ENCODE results near the gene FAM163A.
"Not testable (repeated sequence)": the region's sequence is repeated elsewhere in the genome, so short reads cannot be mapped to it uniquely, and the experiment has no call there.

FAM163A gene

GRCh38 chr1:179848233-179848632, 105.1 kb downstream of the FAM163A start:
- peaks cover 9% of the 10 kb centered on the region for H3K4me1 ChIP-seq (ENCODE audit: control insufficient read depth, low read length)
- no peaks in the 10 kb centered on the region for H4K20me1 ChIP-seq (ENCODE audit: control insufficient read depth, insufficient read depth, low read depth, low read length)
- H3K36me3 ChIP-seq (ENCODE audit: control insufficient read depth, low read length): peaks cover 48% of the 10 kb centered on the region
- no peaks in the 10 kb centered on the region for H3F3A ChIP-seq (ENCODE audit: control insufficient read depth, insufficient read depth)
- H3K79me2 ChIP-seq (ENCODE audit: control insufficient read depth, low read length): no peaks in the 10 kb centered on the region
- no peaks in the 10 kb centered on the region for H3K9me3 ChIP-seq (ENCODE audit: control insufficient read depth, insufficient read depth, low read length)
- H3K4me2 ChIP-seq (ENCODE audit: low read length): no peak overlapping the region
- H3K9me2 ChIP-seq (replicated peaks; ENCODE audit: control insufficient read depth, low read length): no peaks in the 10 kb centered on the region
- no peak overlapping the region for H3K27ac ChIP-seq (ENCODE audit: low read depth, low read length)
- H3K4me3 ChIP-seq (ENCODE audit: low read length): no peak overlapping the region
- H3K27me3 ChIP-seq (ENCODE audit: control insufficient read depth, low read length): no peaks in the 10 kb centered on the region
- TF ChIP-seq CTCF (IDR thresholded peaks at IDR 0.05; ENCODE audit: low read depth, low read length, poor library complexity, severe bottlenecking) (no peak), EZH2phosphoT487 (IDR thresholded peaks at IDR 0.05; ENCODE audit: borderline replicate concordance, low read length) (no peak)

GRCh38 chr1:179853102-179853501, 110.0 kb downstream of the FAM163A start:
- Histone ChIP-seq H3K9me2 (replicated peaks; ENCODE audit: control insufficient read depth, low read length) (no peaks in the 10 kb centered on the region), H4K20me1 (ENCODE audit: control insufficient read depth, insufficient read depth, low read depth, low read length) (no peaks in the 10 kb centered on the region), H3K79me2 (ENCODE audit: control insufficient read depth, low read length) (no peaks in the 10 kb centered on the region), H3K27me3 (ENCODE audit: control insufficient read depth, low read length) (no peaks in the 10 kb centered on the region), H3K27ac (ENCODE audit: low read depth, low read length) (no peak overlapping the region), H3K4me3 (ENCODE audit: low read length) (no peak overlapping the region), H3K4me2 (ENCODE audit: low read length) (no peak overlapping the region), H3K4me1 (ENCODE audit: control insufficient read depth, low read length) (peaks cover 9% of the 10 kb centered on the region), H3K9me3 (ENCODE audit: control insufficient read depth, insufficient read depth, low read length) (no peaks in the 10 kb centered on the region), H3F3A (ENCODE audit: control insufficient read depth, insufficient read depth) (no peaks in the 10 kb centered on the region; the same call in 1 of the 2 replicates), H3K36me3 (ENCODE audit: control insufficient read depth, low read length) (peaks cover 37% of the 10 kb centered on the region)
- TF ChIP-seq CTCF (IDR thresholded peaks at IDR 0.05; ENCODE audit: low read depth, low read length, poor library complexity, severe bottlenecking): no peak
- TF ChIP-seq EZH2phosphoT487 (IDR thresholded peaks at IDR 0.05; ENCODE audit: borderline replicate concordance, low read length): no peak

GRCh38 chr1:179855831-179856230, 112.7 kb downstream of the FAM163A start:
- not testable (repeated sequence) for H3K9me3 ChIP-seq (ENCODE audit: control insufficient read depth, insufficient read depth, low read length); H3K4me3 ChIP-seq (ENCODE audit: low read length); H3K79me2 ChIP-seq (ENCODE audit: control insufficient read depth, low read length); H3K27ac ChIP-seq (ENCODE audit: low read depth, low read length); H3F3A ChIP-seq (ENCODE audit: control insufficient read depth, insufficient read depth); H3K4me1 ChIP-seq (ENCODE audit: control insufficient read depth, low read length); H3K4me2 ChIP-seq (ENCODE audit: low read length); H4K20me1 ChIP-seq (ENCODE audit: control insufficient read depth, insufficient read depth, low read depth, low read length); H3K9me2 ChIP-seq (replicated peaks; ENCODE audit: control insufficient read depth, low read length); H3K27me3 ChIP-seq (ENCODE audit: control insufficient read depth, low read length)
- H3K36me3 ChIP-seq (ENCODE audit: control insufficient read depth, low read length): peaks cover 28% of the 10 kb centered on the region

- Histone ChIP-seq H3K4me2 (ENCODE audit: low read length) (no peak overlapping the region), H3K27me3 (ENCODE audit: control insufficient read depth, low read length) (no peaks in the 10 kb centered on the region), H3F3A (ENCODE audit: control insufficient read depth, insufficient read depth) (peaks cover 5% of the 10 kb centered on the region; the same call in 1 of the 2 replicates), H3K27ac (ENCODE audit: low read depth, low read length) (no peak overlapping the region), H3K4me1 (ENCODE audit: control insufficient read depth, low read length) (peaks cover 9% of the 10 kb centered on the region), H3K9me2 (replicated peaks; ENCODE audit: control insufficient read depth, low read length) (no peaks in the 10 kb centered on the region), H3K79me2 (ENCODE audit: control insufficient read depth, low read length) (no peaks in the 10 kb centered on the region), H3K4me3 (ENCODE audit: low read length) (no peak overlapping the region), H3K36me3 (ENCODE audit: control insufficient read depth, low read length) (peaks cover 27% of the 10 kb centered on the region), H3K9me3 (ENCODE audit: control insufficient read depth, insufficient read depth, low read length) (no peaks in the 10 kb centered on the region), H4K20me1 (ENCODE audit: control insufficient read depth, insufficient read depth, low read depth, low read length) (no peaks in the 10 kb centered on the region; the same call in 1 of the 2 replicates)
- TF ChIP-seq EZH2phosphoT487 (IDR thresholded peaks at IDR 0.05; ENCODE audit: borderline replicate concordance, low read length) (no peak), CTCF (IDR thresholded peaks at IDR 0.05; ENCODE audit: low read depth, low read length, poor library complexity, severe bottlenecking) (no peak)
These were observed 113.2 kb downstream of the FAM163A start for GRCh38 chr1:179856296-179856695.

All from DOHH2 (cell line).